ENCODE data around the gene EEF2KMT. TPM values are rescaled to one million over a fixed set of nuclear protein-coding genes. Genes with fewer than 3 reads are reported as not detected.
"Not testable (repeated sequence)": the region's sequence is repeated elsewhere in the genome, so short reads cannot be mapped to it uniquely, and the experiment has no call there.

The EEF2KMT gene
- total RNA-seq (1 to 10 TPM; 2.5 to 8.2 (median 4.9) TPM), polyA plus RNA-seq (1 to 10 TPM; 4.2 to 4.3 TPM)

- H3K27me3 ChIP-seq; H3K4me1 ChIP-seq; H3K9me3 ChIP-seq; H3K36me3 ChIP-seq; intact Hi-C loops (cut with DNase I); FAIRE-seq: not testable (repeated sequence)
- ATAC-seq: peak; percentile 100
- DNase-seq: peak; percentile 97 to 100 (median 100)
- H3K4me3 ChIP-seq: peak within 1 kb of the TSS; percentile 66 to 90 (median 75)
- WGBS, 2 donors: 0 to 1% methylated on average over 40 to 67 of the region's 67 CpGs
- H3K27ac ChIP-seq: peak within 1 kb of the TSS; percentile 55 to 67 (median 62)
Observed at GRCh38 chr16:5097470-5098220, at the start of gene EEF2KMT. EEF2KMT (minus strand) TSS chr16:5097795; CDS start chr16:5097739, 56 bp downstream.

GRCh38 chr16:5144621-5144956 lies 47.0 kb upstream of the EEF2KMT start:
- DNase-seq; intact Hi-C loops (cut with DNase I): not testable (repeated sequence)
- WGBS, 2 donors: 29 to 75% methylated on average over 1 of the region's 1 CpG

GRCh38 chr16:5143761-5144620 lies 46.4 kb upstream of the EEF2KMT start:
- no peaks in the 10 kb centered on the region for H3K36me3 ChIP-seq
- no peaks in the 10 kb centered on the region for H3K4me1 ChIP-seq
- 62 to 63% methylated on average over 7 of the region's 7 CpGs for WGBS, 2 donors
- TF ChIP-seq CTCF (IDR thresholded peaks at IDR 0.05): no peak
- no peak for ATAC-seq
- no peak overlapping the region for H3K4me3 ChIP-seq
- H3K27me3 ChIP-seq: no peaks in the 10 kb centered on the region
- no peak for FAIRE-seq
- no peak overlapping the region for H3K27ac ChIP-seq
- intact Hi-C loops (cut with DNase I): no loop called here
- DNase-seq: no peak
- no peaks in the 10 kb centered on the region for H3K9me3 ChIP-seq

More at GRCh38 chr16:5144621-5144956, 47.0 kb upstream of the EEF2KMT start:
- H3K27ac ChIP-seq, H3K27me3 ChIP-seq, FAIRE-seq, H3K9me3 ChIP-seq, H3K4me1 ChIP-seq, ATAC-seq, H3K36me3 ChIP-seq, H3K4me3 ChIP-seq: not testable (repeated sequence)

GRCh38 chr16:5140151-5140550 lies 42.6 kb upstream of the EEF2KMT start:
- DNase-seq; H3K4me1 ChIP-seq; H3K27ac ChIP-seq; FAIRE-seq; H3K27me3 ChIP-seq; H3K36me3 ChIP-seq; H3K9me3 ChIP-seq; H3K4me3 ChIP-seq; ATAC-seq; intact Hi-C loops (cut with DNase I): not testable (repeated sequence)
- WGBS, 2 donors: 44 to 54% methylated on average over 7 of the region's 7 CpGs

- H3K4me1 ChIP-seq; H3K27me3 ChIP-seq; H3K36me3 ChIP-seq; H3K4me3 ChIP-seq; H3K27ac ChIP-seq; ATAC-seq; DNase-seq; FAIRE-seq; intact Hi-C loops (cut with DNase I); H3K9me3 ChIP-seq: not testable (repeated sequence)
- WGBS, 2 donors: 32 to 37% methylated on average over 13 of the region's 13 CpGs
Observed at GRCh38 chr16:5134739-5135452, 37.3 kb upstream of the EEF2KMT start.

GRCh38 chr16:5132915-5133600 lies 35.5 kb upstream of the EEF2KMT start:
- H3K9me3 ChIP-seq; H3K36me3 ChIP-seq; H3K4me1 ChIP-seq; H3K4me3 ChIP-seq; DNase-seq; ATAC-seq; FAIRE-seq; H3K27me3 ChIP-seq; intact Hi-C loops (cut with DNase I); H3K27ac ChIP-seq: not testable (repeated sequence)
- WGBS, 2 donors: 31 to 34% methylated on average over 13 of the region's 13 CpGs

- H3K27ac ChIP-seq; intact Hi-C loops (cut with DNase I); DNase-seq; ATAC-seq; H3K4me1 ChIP-seq; H3K36me3 ChIP-seq; H3K9me3 ChIP-seq; H3K4me3 ChIP-seq; FAIRE-seq; H3K27me3 ChIP-seq: not testable (repeated sequence)
- WGBS, 2 donors: 64 to 77% methylated on average over 3 of the region's 3 CpGs
Observed at GRCh38 chr16:5131467-5132004, 33.9 kb upstream of the EEF2KMT start.

GRCh38 chr16:5117300-5118087 lies 19.9 kb upstream of the EEF2KMT start:
- H3K27me3 ChIP-seq; H3K36me3 ChIP-seq; H3K9me3 ChIP-seq; intact Hi-C loops (cut with DNase I); H3K4me3 ChIP-seq; H3K27ac ChIP-seq; ATAC-seq; FAIRE-seq; H3K4me1 ChIP-seq: not testable (repeated sequence)
- peak in 3 of 6 donors; percentile 18 to 59 (median 57) for DNase-seq
- 22 to 29% methylated on average over 20 of the region's 20 CpGs for WGBS, 2 donors

- H3K4me3 ChIP-seq; H3K27ac ChIP-seq; FAIRE-seq; ATAC-seq; DNase-seq; H3K36me3 ChIP-seq; H3K4me1 ChIP-seq; H3K27me3 ChIP-seq; intact Hi-C loops (cut with DNase I); H3K9me3 ChIP-seq: not testable (repeated sequence)
- WGBS, 2 donors: 42 to 50% methylated on average over 9 to 10 of the region's 10 CpGs
Observed at GRCh38 chr16:5116780-5117295, 19.2 kb upstream of the EEF2KMT start.

All from pancreas (tissue), 10 donors.